HG03432 (cell line): ENCODE results near the gene C16orf90.
A peak's percentile ranks its signal among the peaks of the same experiment; 100 is the strongest.

Experiments used
- ATAC-seq: cut with Tn5 transposase; IDR thresholded peaks from one replicate; pipeline ENCODE4 v1.9.1; 2021; ENCODE audit warnings: mild to moderate bottlenecking, moderate library complexity; ENCODE audit not compliant: unreplicated experiment

C16orf90 gene

GRCh38 chr16:3467921-3468320 is 27.4 kb downstream of the C16orf90 start:
- no peak for ATAC-seq

- ATAC-seq: no peak
Measured at GRCh38 chr16:3467182-3467581, 28.1 kb downstream of the C16orf90 start.

GRCh38 chr16:3465911-3466584 is 29.2 kb downstream of the C16orf90 start:
- ATAC-seq: no peak

- ATAC-seq: no peak
Measured at GRCh38 chr16:3465301-3465700, 30.0 kb downstream of the C16orf90 start.

- ATAC-seq: no peak
Measured at GRCh38 chr16:3461151-3461550, 34.1 kb downstream of the C16orf90 start.

- ATAC-seq: no peak
Measured at GRCh38 chr16:3460585-3460984, 34.7 kb downstream of the C16orf90 start.

GRCh38 chr16:3460121-3460520 is 35.2 kb downstream of the C16orf90 start:
- ATAC-seq: no peak

- no peak for ATAC-seq
Measured at GRCh38 chr16:3459401-3460090, 35.7 kb downstream of the C16orf90 start.

- ATAC-seq: no peak
Measured at GRCh38 chr16:3458852-3459361, 36.4 kb downstream of the C16orf90 start.

- peak; percentile 18 for ATAC-seq
Measured at GRCh38 chr16:3458278-3458851, 36.9 kb downstream of the C16orf90 start.

GRCh38 chr16:3457434-3458252 is 37.6 kb downstream of the C16orf90 start:
- ATAC-seq: peak; percentile 75

GRCh38 chr16:3454631-3455147 is 40.6 kb downstream of the C16orf90 start:
- no peak for ATAC-seq

- no peak for ATAC-seq
Measured at GRCh38 chr16:3454093-3454492, 41.2 kb downstream of the C16orf90 start.

GRCh38 chr16:3444032-3444388 is 51.3 kb downstream of the C16orf90 start:
- ATAC-seq: peak; percentile 41
